NCI-H1048 (cell line): ENCODE data around the gene MTRF1L.
"Not testable (repeated sequence)": the region's sequence is repeated elsewhere in the genome, so short reads cannot be mapped to it uniquely, and the experiment has no call there.

Experiments used
- DNase-seq: peaks from one replicate; lab custom pipeline; 2025; lab: John Stamatoyannopoulos, UW

Gene MTRF1L

DNA sequence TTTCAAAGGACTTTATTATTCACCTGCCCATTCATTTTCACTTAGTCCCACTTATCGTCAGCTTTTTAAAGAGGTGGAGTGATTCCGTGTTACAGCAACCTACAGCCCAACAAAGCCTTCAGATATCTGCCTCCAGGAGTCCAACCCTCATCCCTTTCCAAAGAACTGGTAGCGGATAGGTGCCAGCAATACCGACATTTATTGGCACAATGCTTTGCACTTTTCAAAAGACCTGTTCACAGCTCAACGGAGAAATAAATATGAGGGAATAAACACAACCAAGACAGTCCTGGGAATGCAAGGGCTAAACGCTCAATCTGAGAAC is 819 bp upstream of the MTRF1L start:
- no peak for DNase-seq

DNA sequence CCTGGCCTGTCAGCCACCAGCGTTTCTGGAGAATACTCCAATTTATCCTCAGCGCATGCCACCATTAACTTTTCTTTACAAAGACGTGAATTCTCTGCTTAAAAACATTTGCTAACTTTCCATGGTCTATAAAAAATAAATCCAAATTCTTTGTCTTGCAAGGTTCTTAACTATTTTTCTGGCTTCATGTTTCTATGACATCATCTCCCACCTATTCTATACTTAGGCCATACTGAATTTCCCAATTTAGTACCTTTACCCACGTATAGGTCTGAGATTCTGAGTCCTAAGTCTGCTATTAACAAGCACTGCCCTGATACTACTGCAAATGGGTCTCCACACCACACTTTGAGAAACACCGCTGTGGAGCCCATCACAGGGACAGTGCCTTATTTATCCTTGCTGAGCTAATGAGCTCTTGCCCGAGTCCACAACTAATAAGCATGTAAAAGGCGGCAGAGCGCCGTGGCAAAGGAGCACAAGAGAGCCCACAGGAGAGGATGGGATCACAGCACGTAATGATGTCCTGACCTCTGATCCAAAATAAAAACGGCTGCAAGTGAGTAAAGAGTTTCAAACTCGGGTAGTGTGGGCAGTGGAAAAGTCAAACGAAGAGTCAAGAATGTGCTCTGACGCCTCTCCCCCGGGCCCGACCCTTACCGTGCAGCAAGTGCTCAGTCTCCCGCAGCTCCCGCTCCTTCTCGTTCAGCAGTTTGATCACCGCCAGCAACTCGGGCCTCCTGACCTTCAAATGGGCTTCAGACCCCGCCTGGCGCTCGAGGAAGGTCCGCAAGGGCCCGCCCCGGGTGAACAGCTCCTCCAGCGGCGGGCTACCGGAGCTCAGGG is 519 bp downstream of the MTRF1L start:
- DNase-seq = no peak

DNA sequence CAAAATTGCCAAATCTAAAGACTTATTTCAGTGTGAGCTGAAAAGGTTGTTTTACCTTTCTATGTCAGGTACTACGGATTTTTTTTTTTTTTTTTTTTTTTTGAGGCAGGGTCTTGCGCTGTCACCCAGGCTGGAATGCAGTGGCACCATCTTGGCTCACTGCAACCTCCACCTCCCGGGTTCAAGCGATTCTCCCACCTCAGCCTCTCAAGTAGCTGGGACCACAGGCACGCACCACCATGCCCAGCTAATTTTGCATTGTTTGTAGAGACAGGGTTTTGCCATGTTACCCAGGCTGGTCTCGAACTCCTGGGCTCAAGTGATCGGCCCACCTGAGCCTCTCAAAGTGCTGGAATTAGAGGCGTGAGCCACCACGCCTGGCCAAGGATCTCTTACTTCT is 1.7 kb downstream of the MTRF1L start:
- not testable (repeated sequence) for DNase-seq

DNA sequence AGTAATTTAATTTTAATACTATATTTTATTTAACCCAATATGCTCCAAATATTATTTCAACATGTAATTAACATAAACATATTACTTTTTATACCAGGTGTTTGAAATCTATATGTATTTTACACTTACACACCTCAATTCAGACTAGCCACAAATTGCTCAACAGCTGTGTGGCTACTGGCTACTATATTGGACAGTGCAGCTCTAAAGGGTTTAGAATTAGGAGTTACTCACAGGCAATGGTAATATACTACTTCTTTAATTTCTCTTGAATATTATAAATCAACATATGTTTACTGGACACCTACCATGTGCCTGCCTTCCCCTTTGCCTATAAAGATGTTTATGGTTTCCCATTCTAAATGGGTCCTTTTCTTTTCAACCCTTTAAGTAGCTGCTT is 2.3 kb downstream of the MTRF1L start:
- DNase-seq = no peak

- DNase-seq = not testable (repeated sequence)
Measured at GRCh38 chr6:152999538-152999937, 3.0 kb downstream of the MTRF1L start.

DNA sequence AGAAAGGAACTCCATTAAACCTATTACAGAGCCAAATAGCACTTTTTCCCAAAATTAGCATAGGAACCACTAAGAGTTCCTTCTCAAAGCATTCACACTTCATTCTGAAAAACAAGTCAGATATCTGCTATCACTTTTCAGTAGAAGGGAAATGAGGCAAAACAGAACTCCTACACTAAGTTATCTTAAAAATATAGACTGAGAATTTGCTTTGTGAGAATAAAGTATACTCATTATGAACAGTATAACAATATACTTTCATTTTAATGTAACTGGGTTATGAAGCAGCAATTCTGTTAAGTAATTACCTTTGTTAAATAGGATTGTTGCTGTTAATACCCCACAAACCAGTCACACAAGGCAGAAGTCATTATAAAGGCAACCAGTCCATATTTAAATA is 8.7 kb downstream of the MTRF1L start:
- DNase-seq = no peak

DNA sequence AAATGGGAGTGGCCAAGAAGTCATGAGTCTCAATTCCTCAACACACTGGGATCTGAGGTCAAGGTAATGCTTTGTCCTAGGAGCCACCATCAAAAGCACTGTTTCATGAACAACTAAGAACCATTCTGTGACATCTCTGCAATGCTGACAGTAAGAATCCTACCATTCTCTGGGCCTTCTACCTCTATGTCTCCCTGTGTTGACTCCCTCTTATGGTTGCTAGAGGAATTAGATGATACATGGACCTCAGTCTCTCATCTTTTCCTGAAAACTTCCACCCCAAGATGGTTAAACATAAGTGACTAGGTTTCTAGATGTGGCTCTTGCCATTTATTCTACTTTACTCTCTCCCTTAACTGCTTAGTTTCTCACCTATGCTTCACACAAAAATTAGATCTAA is 9.1 kb downstream of the MTRF1L start:
- DNase-seq = no peak

GRCh38 chr6:152986978-152987377 is 15.5 kb downstream of the MTRF1L start:
- DNase-seq = no peak

- DNase-seq = not testable (repeated sequence)
Measured at GRCh38 chr6:152985300-152985699, 17.2 kb downstream of the MTRF1L start.

DNA sequence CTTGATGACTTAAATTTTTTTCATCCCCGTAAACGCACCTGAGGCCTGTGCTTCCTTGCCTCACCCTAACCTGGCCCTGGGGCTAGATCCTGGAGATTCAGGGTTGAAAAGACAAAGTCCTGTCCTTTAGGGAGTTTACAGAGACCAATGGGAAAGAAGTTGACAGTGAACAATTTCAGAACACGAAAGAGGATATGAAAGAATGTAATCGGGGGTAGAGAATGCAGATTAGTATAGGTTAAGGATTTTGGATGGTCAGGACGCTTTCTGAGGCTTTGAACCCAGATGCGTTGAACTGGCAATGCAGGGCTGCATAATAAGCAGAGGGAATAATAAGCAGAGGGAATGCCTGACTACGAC is 18.0 kb downstream of the MTRF1L start:
- no peak for DNase-seq

DNA sequence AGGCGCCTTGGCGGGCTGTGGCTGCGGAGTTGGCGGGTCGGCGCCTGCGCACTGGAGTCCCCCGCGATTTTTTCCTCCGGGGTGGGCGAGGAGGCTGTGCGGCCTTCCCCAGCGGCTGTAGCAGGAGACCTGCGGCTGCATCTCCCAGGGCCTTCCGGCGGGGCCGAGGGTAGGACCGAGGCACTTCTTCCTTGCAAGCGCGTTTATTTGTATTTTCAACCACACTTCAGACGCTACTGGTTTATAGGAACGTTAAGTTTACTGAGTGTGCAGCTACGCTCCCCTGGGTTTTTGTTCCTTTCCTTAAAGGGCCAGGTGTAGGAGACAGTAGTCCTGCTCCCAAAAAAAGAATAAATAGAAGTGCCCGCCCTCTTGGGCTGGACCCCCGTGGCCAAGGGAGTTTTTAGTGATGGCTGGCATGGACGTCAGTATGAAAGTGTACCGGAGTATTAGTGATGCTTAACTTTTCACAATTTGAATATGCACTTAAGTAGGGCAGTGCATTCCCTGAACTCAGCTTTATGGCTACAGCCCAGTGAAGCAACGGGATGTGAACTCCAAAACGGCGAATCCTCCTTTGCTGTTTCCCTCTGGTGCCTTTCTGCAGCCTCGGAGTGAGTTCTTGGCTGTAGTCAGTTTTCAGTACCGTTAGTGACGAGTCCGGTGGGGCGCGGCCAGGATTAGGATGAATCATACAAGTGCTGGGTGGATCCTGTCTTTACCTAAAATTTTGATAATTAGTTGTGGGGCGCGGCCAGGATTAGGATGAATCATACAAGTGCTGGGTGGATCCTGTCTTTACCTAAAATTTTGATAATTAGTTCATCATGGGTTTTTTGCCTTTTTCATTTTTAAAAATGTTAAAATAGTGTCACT is 18.6 kb downstream of the MTRF1L start:
- DNase-seq = no peak

GRCh38 chr6:152982904-152983636 is 19.4 kb downstream of the MTRF1L start, which contains the start of gene FBXO5:
Gene FBXO5 (minus strand): TSS chr6:152983041. CDS start chr6:152982959, 82 bp downstream.
- peak; percentile 93 for DNase-seq

DNA sequence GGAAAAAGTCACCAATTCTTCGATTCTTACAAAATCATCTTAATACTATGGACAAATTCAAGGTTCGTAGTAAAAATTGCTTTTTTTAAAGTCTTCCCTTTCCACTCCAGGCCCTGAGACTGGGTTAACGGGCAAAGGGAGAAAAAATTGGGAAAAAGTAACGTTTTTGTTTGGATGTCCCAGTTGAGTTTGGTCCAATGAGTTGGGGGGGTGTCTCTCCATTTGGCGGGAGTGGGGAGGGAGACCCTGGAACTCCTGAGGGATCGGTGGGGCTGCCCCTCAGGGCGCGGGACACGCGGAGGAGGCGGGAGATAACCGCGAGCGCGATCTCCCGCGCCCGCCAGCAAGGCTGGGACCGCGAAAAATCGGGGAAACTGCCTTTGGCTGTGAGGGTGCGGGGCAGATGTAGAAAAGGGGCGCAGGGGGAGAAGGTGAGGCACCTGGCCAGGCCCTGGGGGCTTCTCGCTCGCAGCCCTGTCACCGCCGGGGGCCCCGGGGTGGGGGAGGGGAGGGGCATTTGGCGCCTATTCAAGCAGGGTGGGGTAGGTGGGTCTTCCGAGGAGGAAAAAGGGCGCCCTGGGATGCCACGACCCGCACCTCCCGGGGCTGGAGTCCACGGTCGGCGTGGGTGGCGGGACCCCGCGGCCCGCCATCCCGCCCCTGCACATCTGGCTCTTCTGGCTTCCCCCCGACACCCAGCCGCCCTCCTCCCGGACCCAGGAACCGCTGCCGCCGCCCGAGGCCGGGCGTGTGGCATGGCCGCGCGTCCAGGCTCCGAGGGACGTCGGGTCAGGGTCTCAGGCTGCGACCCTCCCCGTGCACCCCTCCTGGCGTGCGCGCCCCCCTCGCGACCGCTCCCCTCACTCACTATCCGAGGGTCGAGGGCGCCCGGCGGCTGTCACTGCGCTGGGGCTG is 20.3 kb downstream of the MTRF1L start:
- no peak for DNase-seq

- DNase-seq = no peak
Measured at GRCh38 chr6:152981219-152981618, 21.3 kb downstream of the MTRF1L start.

DNA sequence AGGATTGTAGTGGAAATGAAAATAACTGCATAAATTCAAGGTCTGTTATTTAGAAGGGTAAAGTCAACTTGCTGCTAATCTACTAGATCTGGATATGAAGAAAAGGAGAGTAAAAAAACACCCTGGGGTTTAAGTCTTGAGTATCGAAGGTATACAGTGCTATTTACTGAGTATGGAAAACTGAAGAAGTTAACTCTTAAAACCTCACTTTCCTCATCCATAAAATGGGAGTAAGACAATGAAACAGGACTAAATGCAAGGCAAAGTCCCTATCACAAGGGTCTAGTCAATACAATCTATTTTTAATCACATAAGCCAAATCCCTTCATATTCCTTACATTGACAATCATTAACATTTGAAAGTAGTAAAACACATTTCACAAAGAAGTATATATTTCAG is 21.9 kb downstream of the MTRF1L start:
- no peak for DNase-seq

- no peak for DNase-seq
Measured at GRCh38 chr6:152979116-152979515, 23.4 kb downstream of the MTRF1L start.

GRCh38 chr6:152978058-152978457 is 24.5 kb downstream of the MTRF1L start:
- DNase-seq = no peak

GRCh38 chr6:152977556-152977955 is 25.0 kb downstream of the MTRF1L start:
- no peak for DNase-seq

- no peak for DNase-seq
Measured at GRCh38 chr6:152976749-152977148, 25.8 kb downstream of the MTRF1L start.

DNA sequence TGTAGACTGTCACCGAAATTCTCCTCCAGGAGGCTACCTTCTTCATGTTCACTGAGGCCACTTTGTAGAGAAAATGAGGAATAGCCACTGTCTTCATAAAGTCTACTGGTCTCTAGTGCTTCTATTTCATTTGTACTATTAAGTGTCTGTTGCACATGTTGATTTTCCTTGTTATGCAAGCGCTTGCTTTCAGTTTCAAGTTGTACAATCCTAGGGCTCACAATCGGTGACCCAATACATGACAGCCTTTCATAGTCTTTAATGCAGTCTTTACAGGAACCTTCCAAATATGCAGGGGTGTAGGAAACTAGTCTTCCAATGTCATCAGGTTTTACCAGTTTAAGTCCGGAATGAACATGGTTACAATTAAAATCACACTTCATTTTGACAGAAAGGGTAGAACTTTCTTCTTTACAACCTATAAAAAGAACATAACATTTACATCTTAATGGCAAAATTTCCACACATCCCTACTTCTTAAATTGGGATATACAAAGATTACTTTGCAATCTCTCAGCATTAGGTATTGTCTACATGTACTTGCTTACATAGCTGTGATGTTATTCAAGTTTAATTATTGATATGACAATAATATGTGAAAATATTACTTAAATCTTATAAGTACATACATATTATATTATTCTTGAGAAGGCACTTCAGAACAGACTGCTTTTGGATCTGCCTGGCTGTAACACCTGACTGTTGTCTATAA is 27.1 kb downstream of the MTRF1L start:
- no peak for DNase-seq

- DNase-seq = no peak
Measured at GRCh38 chr6:152973916-152974315, 28.6 kb downstream of the MTRF1L start.
